ENCODE data around the gene LGALS1.
"Not testable (repeated sequence)": the region's sequence is repeated elsewhere in the genome, so short reads cannot be mapped to it uniquely, and the experiment has no call there.

Gene LGALS1

GRCh38 chr22:37677493-37677974 is 2.1 kb downstream of the LGALS1 start:
- no peaks in the 10 kb centered on the region for H3K36me3 ChIP-seq (ENCODE audit: insufficient read depth, low read length)
- no peaks in the 10 kb centered on the region for H3K27me3 ChIP-seq (ENCODE audit: insufficient read depth, low read length)
- H3K9me3 ChIP-seq (ENCODE audit: low read length) = no peaks in the 10 kb centered on the region
- H3K4me1 ChIP-seq (ENCODE audit: insufficient read depth, low read length) = peaks cover 15% of the 10 kb centered on the region
- H3K4me3 ChIP-seq (ENCODE audit: low read length) = peak overlapping the region; percentile 54
- peak overlapping the region; percentile 84 for H2AFZ ChIP-seq (ENCODE audit: low read depth, low read length)

- Histone ChIP-seq H3K27me3 (ENCODE audit: insufficient read depth, low read length) (no peaks in the 10 kb centered on the region), H3K9me3 (ENCODE audit: low read length) (no peaks in the 10 kb centered on the region), H3K4me1 (ENCODE audit: insufficient read depth, low read length) (peaks cover 15% of the 10 kb centered on the region), H3K36me3 (ENCODE audit: insufficient read depth, low read length) (no peaks in the 10 kb centered on the region), H2AFZ (ENCODE audit: low read depth, low read length) (no peak overlapping the region), H3K4me3 (ENCODE audit: low read length) (no peak overlapping the region)
These were observed 2.9 kb downstream of the LGALS1 start for GRCh38 chr22:37678372-37678771.

- no peaks in the 10 kb centered on the region for H3K9me3 ChIP-seq (ENCODE audit: low read length)
- peaks cover 15% of the 10 kb centered on the region for H3K4me1 ChIP-seq (ENCODE audit: insufficient read depth, low read length)
- no peaks in the 10 kb centered on the region for H3K36me3 ChIP-seq (ENCODE audit: insufficient read depth, low read length)
- no peak overlapping the region for H2AFZ ChIP-seq (ENCODE audit: low read depth, low read length)
- no peak overlapping the region for H3K4me3 ChIP-seq (ENCODE audit: low read length)
- no peaks in the 10 kb centered on the region for H3K27me3 ChIP-seq (ENCODE audit: insufficient read depth, low read length)
These were observed 4.2 kb downstream of the LGALS1 start for GRCh38 chr22:37679670-37680069.

- no peaks in the 10 kb centered on the region for H3K27me3 ChIP-seq (ENCODE audit: insufficient read depth, low read length)
- H3K9me3 ChIP-seq (ENCODE audit: low read length) = no peaks in the 10 kb centered on the region
- no peak overlapping the region for H2AFZ ChIP-seq (ENCODE audit: low read depth, low read length)
- H3K4me1 ChIP-seq (ENCODE audit: insufficient read depth, low read length) = peaks cover 13% of the 10 kb centered on the region
- no peak overlapping the region for H3K4me3 ChIP-seq (ENCODE audit: low read length)
- no peaks in the 10 kb centered on the region for H3K36me3 ChIP-seq (ENCODE audit: insufficient read depth, low read length)
These were observed 4.9 kb downstream of the LGALS1 start for GRCh38 chr22:37680191-37680851.

- Histone ChIP-seq H3K4me3 (ENCODE audit: low read length) (no peak overlapping the region), H3K4me1 (ENCODE audit: insufficient read depth, low read length) (peaks cover 13% of the 10 kb centered on the region), H3K36me3 (ENCODE audit: insufficient read depth, low read length) (no peaks in the 10 kb centered on the region), H3K27me3 (ENCODE audit: insufficient read depth, low read length) (no peaks in the 10 kb centered on the region), H2AFZ (ENCODE audit: low read depth, low read length) (no peak overlapping the region), H3K9me3 (ENCODE audit: low read length) (no peaks in the 10 kb centered on the region)
These were observed 5.6 kb downstream of the LGALS1 start for GRCh38 chr22:37681001-37681424.

GRCh38 chr22:37681556-37682049 is 6.2 kb downstream of the LGALS1 start:
- H2AFZ ChIP-seq (ENCODE audit: low read depth, low read length) = no peak overlapping the region
- H3K4me1 ChIP-seq (ENCODE audit: insufficient read depth, low read length) = peaks cover 7% of the 10 kb centered on the region
- no peaks in the 10 kb centered on the region for H3K27me3 ChIP-seq (ENCODE audit: insufficient read depth, low read length)
- no peaks in the 10 kb centered on the region for H3K36me3 ChIP-seq (ENCODE audit: insufficient read depth, low read length)
- no peak overlapping the region for H3K4me3 ChIP-seq (ENCODE audit: low read length)
- no peaks in the 10 kb centered on the region for H3K9me3 ChIP-seq (ENCODE audit: low read length)

- Histone ChIP-seq H3K36me3 (ENCODE audit: insufficient read depth, low read length) (peaks cover 9% of the 10 kb centered on the region), H3K4me1 (ENCODE audit: insufficient read depth, low read length) (peaks cover 3% of the 10 kb centered on the region), H3K9me3 (ENCODE audit: low read length) (no peaks in the 10 kb centered on the region), H2AFZ (ENCODE audit: low read depth, low read length) (no peak overlapping the region), H3K27me3 (ENCODE audit: insufficient read depth, low read length) (no peaks in the 10 kb centered on the region), H3K4me3 (ENCODE audit: low read length) (no peak overlapping the region)
These were observed 9.6 kb downstream of the LGALS1 start for GRCh38 chr22:37684803-37685615.

GRCh38 chr22:37686002-37686982 is 10.9 kb downstream of the LGALS1 start, which contains the start of gene NOL12:
NOL12 (plus strand) TSS chr22:37686343; CDS start chr22:37686393, 50 bp downstream.
- no peaks in the 10 kb centered on the region for H3K9me3 ChIP-seq (ENCODE audit: low read length)

GRCh38 chr22:37690407-37690806 is 15.0 kb downstream of the LGALS1 start:
- no peaks in the 10 kb centered on the region for H3K9me3 ChIP-seq (ENCODE audit: low read length)

More at GRCh38 chr22:37686002-37686982, 10.9 kb downstream of the LGALS1 start, which contains the start of gene NOL12:
- peaks cover 14% of the 10 kb centered on the region for H3K36me3 ChIP-seq (ENCODE audit: insufficient read depth, low read length)
- peak within 1 kb of the TSS; percentile 80 for H3K4me3 ChIP-seq (ENCODE audit: low read length)
- H3K27me3 ChIP-seq (ENCODE audit: insufficient read depth, low read length) = no peaks in the 10 kb centered on the region
- peak within 1 kb of the TSS; percentile 78 for H2AFZ ChIP-seq (ENCODE audit: low read depth, low read length)
- peaks cover 3% of the 10 kb centered on the region for H3K4me1 ChIP-seq (ENCODE audit: insufficient read depth, low read length)

GRCh38 chr22:37690901-37691504 is 15.6 kb downstream of the LGALS1 start:
- Histone ChIP-seq H2AFZ (ENCODE audit: low read depth, low read length) (no peak overlapping the region), H3K4me3 (ENCODE audit: low read length) (no peak overlapping the region), H3K27me3 (ENCODE audit: insufficient read depth, low read length) (no peaks in the 10 kb centered on the region), H3K9me3 (ENCODE audit: low read length) (no peaks in the 10 kb centered on the region), H3K4me1 (ENCODE audit: insufficient read depth, low read length) (peaks cover 11% of the 10 kb centered on the region), H3K36me3 (ENCODE audit: insufficient read depth, low read length) (peaks cover 24% of the 10 kb centered on the region)

More at GRCh38 chr22:37690407-37690806, 15.0 kb downstream of the LGALS1 start:
- peaks cover 5% of the 10 kb centered on the region for H3K4me1 ChIP-seq (ENCODE audit: insufficient read depth, low read length)
- peaks cover 24% of the 10 kb centered on the region for H3K36me3 ChIP-seq (ENCODE audit: insufficient read depth, low read length)
- no peaks in the 10 kb centered on the region for H3K27me3 ChIP-seq (ENCODE audit: insufficient read depth, low read length)
- no peak overlapping the region for H3K4me3 ChIP-seq (ENCODE audit: low read length)
- no peak overlapping the region for H2AFZ ChIP-seq (ENCODE audit: low read depth, low read length)

GRCh38 chr22:37692627-37693285 is 17.3 kb downstream of the LGALS1 start:
- Histone ChIP-seq H3K4me3 (ENCODE audit: low read length) (no peak overlapping the region), H2AFZ (ENCODE audit: low read depth, low read length) (no peak overlapping the region), H3K4me1 (ENCODE audit: insufficient read depth, low read length) (peaks cover 19% of the 10 kb centered on the region), H3K36me3 (ENCODE audit: insufficient read depth, low read length) (peaks cover 24% of the 10 kb centered on the region), H3K27me3 (ENCODE audit: insufficient read depth, low read length) (no peaks in the 10 kb centered on the region), H3K9me3 (ENCODE audit: low read length) (no peaks in the 10 kb centered on the region)

- H2AFZ ChIP-seq (ENCODE audit: low read depth, low read length); H3K4me3 ChIP-seq (ENCODE audit: low read length); H3K9me3 ChIP-seq (ENCODE audit: low read length); H3K27me3 ChIP-seq (ENCODE audit: insufficient read depth, low read length): not testable (repeated sequence)
- peaks cover 17% of the 10 kb centered on the region for H3K36me3 ChIP-seq (ENCODE audit: insufficient read depth, low read length)
- peaks cover 19% of the 10 kb centered on the region for H3K4me1 ChIP-seq (ENCODE audit: insufficient read depth, low read length)
These were observed 18.7 kb downstream of the LGALS1 start for GRCh38 chr22:37694131-37694530.
